D721Med (cell line): ENCODE results near the gene TNFAIP8L3.

Experiments
- DNase-seq: peaks from one replicate; pipeline ENCODE4 v3.0.0; 2011; ENCODE audit warnings: low spot score; ENCODE audit not compliant: insufficient read length
- FAIRE-seq: peaks from 2 replicates; lab custom pipeline; 2011; peaks lifted over from hg19 to GRCh38; lab: Jason Lieb, UNC
- CTCF ChIP-seq: IDR thresholded peaks from 2 replicates; pipeline ENCODE4 v1.5.1; 2012; ENCODE audit warnings: mild to moderate bottlenecking, control low read depth; ENCODE audit not compliant: insufficient read depth; ENCODE audit errors: missing control alignments

The TNFAIP8L3 gene

DNA sequence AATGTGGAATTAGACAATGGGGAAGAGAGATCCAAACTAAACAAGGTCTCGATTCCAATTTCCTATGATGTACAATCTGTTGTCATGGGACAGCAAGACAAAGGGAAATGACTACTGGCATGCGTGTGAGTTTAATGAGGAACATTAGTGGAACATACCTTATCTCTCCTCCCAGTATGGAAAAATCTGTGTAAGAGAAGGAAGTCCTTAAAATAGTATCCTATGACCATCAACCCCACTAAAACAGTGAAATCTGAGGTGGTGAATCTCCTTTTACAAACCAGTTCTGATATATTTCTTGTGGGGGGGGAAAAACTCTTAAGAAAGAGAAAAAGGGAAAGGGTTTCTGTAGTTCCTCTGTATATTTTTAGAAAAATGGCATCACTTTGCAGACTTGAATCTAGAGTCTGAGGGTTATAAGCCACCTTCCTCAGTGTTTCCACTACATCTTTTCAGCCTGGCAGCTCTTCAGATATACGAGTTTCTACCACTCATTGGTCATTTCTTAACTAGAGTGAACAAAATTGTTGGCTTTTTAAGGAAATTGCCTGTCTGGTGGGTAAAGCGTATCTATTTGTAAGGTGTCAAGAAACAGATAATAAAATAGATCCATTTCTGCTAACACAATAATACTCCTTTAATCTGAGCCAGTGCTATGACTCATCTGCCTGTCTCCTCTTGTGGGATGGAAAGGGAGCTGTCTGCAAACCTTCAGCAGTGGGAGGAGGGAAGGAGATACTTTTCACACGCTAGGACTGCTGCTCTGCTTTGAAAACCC, 3.0 kb upstream of the TNFAIP8L3 start:
- DNase-seq (no peak), FAIRE-seq (no peak)
- TF ChIP-seq CTCF = no peak

- no peak for FAIRE-seq
- no peak for TF ChIP-seq CTCF
These were observed 2.3 kb upstream of the TNFAIP8L3 start for GRCh38 chr15:51096976-51097375.

GRCh38 chr15:51095681-51096331, 1.1 kb upstream of the TNFAIP8L3 start:
- FAIRE-seq (no peak), DNase-seq (no peak)
- no peak for TF ChIP-seq CTCF

More at GRCh38 chr15:51096976-51097375, 2.3 kb upstream of the TNFAIP8L3 start:
- DNase-seq = no peak

GRCh38 chr15:51093839-51094605, 684 bp downstream of the TNFAIP8L3 start:
- DNase-seq = no peak

DNA sequence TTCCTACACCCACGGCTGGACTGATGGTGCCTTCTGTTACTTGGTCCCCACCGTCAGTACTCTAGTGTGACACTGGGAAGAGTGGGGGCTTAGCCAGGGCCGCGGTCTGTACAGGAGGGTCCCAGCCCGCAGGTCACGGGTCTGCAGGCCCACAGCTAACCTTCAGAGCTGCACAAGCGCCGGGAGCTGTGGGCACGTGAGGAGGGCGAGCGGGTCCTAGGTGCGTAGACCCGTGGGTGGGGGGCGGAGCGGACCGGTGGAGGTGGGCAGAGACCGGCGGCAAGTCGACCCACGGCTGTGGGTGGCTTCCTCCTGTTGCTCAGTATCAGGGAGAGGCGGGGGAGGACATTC, 1.2 kb downstream of the TNFAIP8L3 start:
- FAIRE-seq (no peak), DNase-seq (no peak)
- TF ChIP-seq CTCF = no peak

More at GRCh38 chr15:51093839-51094605, 684 bp downstream of the TNFAIP8L3 start:
- TF ChIP-seq CTCF = no peak
- FAIRE-seq = no peak

- no peak for TF ChIP-seq CTCF
- DNase-seq (no peak), FAIRE-seq (no peak)
These were observed 2.1 kb downstream of the TNFAIP8L3 start for GRCh38 chr15:51092480-51093040.
